Neural crest cell (in vitro differentiated cells): ENCODE measurements around the gene TSC22D4. TPM values are rescaled to one million over a fixed set of nuclear protein-coding genes. Genes with fewer than 3 reads are reported as not detected.
"Not testable (repeated sequence)": the region's sequence is repeated elsewhere in the genome, so short reads cannot be mapped to it uniquely, and the experiment has no call there.

Experiments used
- DNase-seq: peaks from one replicate; pipeline ENCODE4 v3.0.0; 2021; ENCODE audit warnings: low read depth, mixed read lengths, low spot score
- H3K27ac Mint-ChIP-seq: one replicate; pipeline ENCODE4 v1.8.0; 2021; ENCODE audit warnings: mild to moderate bottlenecking, mixed read lengths; ENCODE audit not compliant: unreplicated experiment
- H3K27me3 Mint-ChIP-seq: 2 replicates; pipeline ENCODE4 v1.8.0; 2021; ENCODE audit warnings: low read depth, mild to moderate bottlenecking, mixed read lengths
- H3K36me3 Mint-ChIP-seq: 2 replicates; pipeline ENCODE4 v1.8.0; 2021; ENCODE audit warnings: low read depth, mild to moderate bottlenecking, mixed read lengths
- H3K4me1 Mint-ChIP-seq: 2 replicates; pipeline ENCODE4 v1.8.0; 2021; ENCODE audit warnings: mixed read lengths
- H3K4me3 Mint-ChIP-seq: one replicate; pipeline ENCODE4 v1.8.0; 2021; ENCODE audit warnings: mild to moderate bottlenecking, mixed read lengths
- H3K9me3 Mint-ChIP-seq: 2 replicates; pipeline ENCODE4 v1.8.0; 2021; ENCODE audit warnings: mixed read lengths
- CTCF ChIP-seq: fragments of 200-600 bp; sonication (generic); conservative IDR thresholded peaks from 2 replicates; pipeline ENCODE4 v1.5.0; 2021; ENCODE audit warnings: antibody characterized with exemption, mild to moderate bottlenecking
- total RNA-seq: library from RNA; stranded (reverse); gene quantifications from 2 replicates; pipeline ENCODE4 v1.2.1, GENCODE V29; 2021

The TSC22D4 gene
- total RNA-seq, 1 donor from 2014 or later = 32.8 TPM

- Mint-ChIP-seq H3K9me3 (no peaks in the 10 kb centered on the region), H3K27ac (no peak overlapping the region), H3K4me1 (peaks cover 10% of the 10 kb centered on the region), H3K4me3 (no peak overlapping the region), H3K27me3 (no peaks in the 10 kb centered on the region), H3K36me3 (no peaks in the 10 kb centered on the region)
- TF ChIP-seq CTCF = no peak
- DNase-seq = no peak
Observed at GRCh38 chr7:100510437-100511239, 31.6 kb upstream of the TSC22D4 start.

GRCh38 chr7:100509231-100509630 is 30.2 kb upstream of the TSC22D4 start:
- H3K4me3 Mint-ChIP-seq = no peak overlapping the region
- H3K4me1 Mint-ChIP-seq = peaks cover 5% of the 10 kb centered on the region
- TF ChIP-seq CTCF = no peak
- H3K9me3 Mint-ChIP-seq = no peaks in the 10 kb centered on the region
- H3K27ac Mint-ChIP-seq = no peak overlapping the region
- H3K36me3 Mint-ChIP-seq = no peaks in the 10 kb centered on the region
- no peaks in the 10 kb centered on the region for H3K27me3 Mint-ChIP-seq
- DNase-seq = no peak

- Mint-ChIP-seq H3K27me3 (no peaks in the 10 kb centered on the region), H3K36me3 (no peaks in the 10 kb centered on the region)
- no peak for DNase-seq
Observed at GRCh38 chr7:100506356-100506923, 27.4 kb upstream of the TSC22D4 start.

GRCh38 chr7:100504887-100505611 is 26.0 kb upstream of the TSC22D4 start:
- no peak for TF ChIP-seq CTCF
- H3K27ac Mint-ChIP-seq = no peak overlapping the region
- DNase-seq = no peak
- H3K27me3 Mint-ChIP-seq = no peaks in the 10 kb centered on the region
- H3K4me1 Mint-ChIP-seq = peaks cover 5% of the 10 kb centered on the region
- H3K4me3 Mint-ChIP-seq = no peak overlapping the region
- no peaks in the 10 kb centered on the region for H3K9me3 Mint-ChIP-seq
- H3K36me3 Mint-ChIP-seq = no peaks in the 10 kb centered on the region

More at GRCh38 chr7:100506356-100506923, 27.4 kb upstream of the TSC22D4 start:
- H3K4me1 Mint-ChIP-seq = peaks cover 5% of the 10 kb centered on the region
- H3K9me3 Mint-ChIP-seq = no peaks in the 10 kb centered on the region
- no peak overlapping the region for H3K4me3 Mint-ChIP-seq
- H3K27ac Mint-ChIP-seq = no peak overlapping the region
- no peak for TF ChIP-seq CTCF

- H3K27ac Mint-ChIP-seq, H3K4me1 Mint-ChIP-seq, H3K27me3 Mint-ChIP-seq, H3K4me3 Mint-ChIP-seq, H3K9me3 Mint-ChIP-seq, DNase-seq, H3K36me3 Mint-ChIP-seq: not testable (repeated sequence)
Observed at GRCh38 chr7:100504031-100504430, 25.0 kb upstream of the TSC22D4 start.

- H3K4me1 Mint-ChIP-seq, H3K36me3 Mint-ChIP-seq, H3K4me3 Mint-ChIP-seq, H3K9me3 Mint-ChIP-seq, DNase-seq, H3K27ac Mint-ChIP-seq, H3K27me3 Mint-ChIP-seq: not testable (repeated sequence)
Observed at GRCh38 chr7:100500743-100501142, 21.7 kb upstream of the TSC22D4 start.
